Measurements from ENCODE around the gene C1orf210.
A peak's percentile ranks its signal among the peaks of the same experiment; 100 is the strongest.

Gene C1orf210

DNA sequence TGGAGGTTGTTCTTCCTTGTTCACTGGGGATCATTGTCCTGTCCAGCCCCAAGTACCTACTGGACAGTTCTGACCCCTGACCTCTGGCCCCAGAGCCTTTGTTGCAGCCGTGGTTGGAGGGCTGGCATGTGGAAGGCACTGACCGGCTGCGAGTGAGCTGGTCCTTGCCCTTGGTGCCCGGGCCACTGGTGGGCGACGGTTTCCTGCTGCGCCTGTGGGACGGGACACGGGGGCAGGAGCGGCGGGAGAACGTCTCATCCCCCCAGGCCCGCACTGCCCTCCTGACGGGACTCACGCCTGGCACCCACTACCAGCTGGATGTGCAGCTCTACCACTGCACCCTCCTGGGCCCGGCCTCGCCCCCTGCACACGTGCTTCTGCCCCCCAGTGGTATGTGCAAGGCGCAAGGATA is 26.8 kb upstream of the C1orf210 start:
- no peak for DNase-seq

GRCh38 chr1:43311521-43311920 is 26.1 kb upstream of the C1orf210 start:
- no peak for DNase-seq

DNA sequence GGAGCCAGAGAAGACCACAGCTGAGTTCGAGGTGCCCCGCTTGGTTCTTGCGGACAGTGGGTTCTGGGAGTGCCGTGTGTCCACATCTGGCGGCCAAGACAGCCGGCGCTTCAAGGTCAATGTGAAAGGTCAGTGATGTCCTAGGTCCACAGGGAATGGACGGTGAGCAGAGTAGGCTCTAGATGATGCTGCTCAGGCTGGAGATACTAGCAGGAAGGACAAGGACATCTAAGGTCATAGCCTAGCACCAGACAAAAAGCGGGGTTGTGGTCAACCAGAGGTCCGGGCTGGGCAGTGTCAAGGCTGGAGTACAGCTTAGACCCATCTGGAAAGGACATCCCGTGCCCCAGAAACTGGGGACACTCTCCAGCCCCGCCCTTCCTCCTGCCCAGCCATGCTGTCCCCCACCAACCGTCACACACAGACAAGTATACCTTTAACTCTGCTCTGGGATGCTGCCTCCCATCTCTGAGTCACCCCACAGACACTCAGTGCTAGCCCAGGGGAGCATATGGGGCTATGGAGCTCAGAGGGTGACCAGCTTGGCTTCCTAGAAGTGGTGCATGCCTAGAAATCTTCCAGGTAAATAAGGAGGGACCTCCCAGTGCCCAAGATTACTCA is 24.1 kb upstream of the C1orf210 start:
- no peak for DNase-seq

GRCh38 chr1:43308635-43309404 is 23.4 kb upstream of the C1orf210 start:
- DNase-seq = no peak

- no peak for DNase-seq
Observed at GRCh38 chr1:43307458-43308158, 22.2 kb upstream of the C1orf210 start.

DNA sequence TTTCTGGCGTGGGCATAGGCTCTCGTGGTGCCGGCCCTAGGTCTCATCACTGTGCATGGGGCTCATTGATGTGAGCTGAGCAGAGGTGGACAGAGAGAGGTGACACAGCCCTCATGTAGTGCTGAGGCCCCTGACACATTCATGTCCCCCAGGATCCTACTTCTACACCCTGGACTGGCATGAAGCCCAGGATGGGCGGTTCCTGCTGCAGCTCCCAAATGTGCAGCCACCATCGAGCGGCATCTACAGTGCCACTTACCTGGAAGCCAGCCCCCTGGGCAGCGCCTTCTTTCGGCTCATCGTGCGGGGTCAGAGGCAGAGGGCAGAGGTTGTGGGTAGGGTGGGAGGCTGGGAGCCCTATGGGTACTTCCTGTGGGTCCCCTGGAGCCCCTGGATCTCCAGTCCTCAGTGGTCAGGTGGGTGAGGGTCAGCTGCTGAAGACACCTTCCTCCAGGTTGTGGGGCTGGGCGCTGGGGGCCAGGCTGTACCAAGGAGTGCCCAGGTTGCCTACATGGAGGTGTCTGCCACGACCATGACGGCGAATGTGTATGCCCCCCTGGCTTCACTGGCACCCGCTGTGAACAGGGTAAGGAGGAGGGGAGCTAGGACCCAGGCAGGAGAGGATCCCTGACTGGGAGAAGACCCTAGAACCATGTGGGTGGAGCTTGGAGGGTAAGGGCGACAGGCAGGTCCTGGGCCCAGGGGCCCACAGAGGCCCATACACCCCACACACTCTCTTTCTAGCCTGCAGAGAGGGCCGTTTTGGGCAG is 21.5 kb upstream of the C1orf210 start:
- DNase-seq = no peak

DNA sequence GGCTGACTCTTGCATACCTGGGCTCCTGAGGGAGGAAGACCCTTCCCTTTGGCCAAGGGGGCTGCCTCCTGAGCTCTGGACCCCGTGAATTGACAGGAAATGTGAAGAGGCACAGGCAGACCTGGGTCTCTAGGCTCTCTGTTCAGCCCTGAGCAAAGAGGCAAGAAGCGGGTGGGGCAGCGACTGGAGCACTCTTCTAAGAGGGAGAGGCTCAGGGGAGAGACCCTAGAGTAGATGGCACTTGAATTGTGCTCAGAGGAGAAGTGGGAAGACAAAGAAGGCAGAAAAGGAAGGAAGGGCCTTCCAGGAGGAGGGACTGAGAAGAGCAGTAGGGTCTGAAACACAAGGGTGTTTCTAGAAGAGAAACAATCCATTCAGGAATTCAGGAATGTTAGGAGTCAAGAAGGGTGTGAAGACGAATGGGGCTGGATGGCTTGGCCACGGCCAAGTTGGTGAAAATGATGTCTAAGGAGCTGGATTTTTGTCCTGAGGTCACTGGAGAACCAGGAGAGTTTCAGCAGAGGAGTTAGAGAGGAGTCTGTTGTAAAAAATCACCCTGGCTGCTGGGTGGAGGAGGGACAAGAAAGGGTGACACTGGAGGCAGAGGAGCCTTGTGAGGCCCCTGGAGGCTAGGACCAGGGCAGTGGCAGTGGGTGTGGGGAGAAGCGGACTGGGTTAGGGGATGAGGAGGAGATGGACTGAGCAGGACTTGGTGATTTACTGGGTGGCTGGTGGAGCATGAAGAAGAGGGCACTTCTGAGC is 20.7 kb upstream of the C1orf210 start:
- DNase-seq = no peak

DNA sequence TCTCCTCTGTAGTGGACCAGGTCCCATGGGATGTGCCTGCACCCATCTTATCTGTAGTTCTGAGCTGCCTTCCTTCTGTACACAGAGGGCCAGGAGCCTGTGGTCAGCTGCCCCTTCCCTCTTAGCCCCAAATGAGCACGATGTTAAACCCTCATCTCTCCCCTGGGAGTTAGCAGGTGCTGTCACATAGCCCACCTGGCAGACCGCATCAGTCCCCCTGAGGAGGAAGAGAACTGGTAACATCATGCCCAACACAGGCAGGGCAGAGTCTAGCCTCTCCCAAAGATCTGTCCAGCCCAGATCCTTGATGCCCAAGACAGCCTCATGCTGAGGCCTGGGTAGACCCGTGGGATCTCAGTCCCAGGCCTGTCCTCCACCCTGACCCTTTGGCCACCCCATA is 20.1 kb upstream of the C1orf210 start:
- DNase-seq = no peak

GRCh38 chr1:43304771-43305300 is 19.5 kb upstream of the C1orf210 start:
- DNase-seq = no peak

DNA sequence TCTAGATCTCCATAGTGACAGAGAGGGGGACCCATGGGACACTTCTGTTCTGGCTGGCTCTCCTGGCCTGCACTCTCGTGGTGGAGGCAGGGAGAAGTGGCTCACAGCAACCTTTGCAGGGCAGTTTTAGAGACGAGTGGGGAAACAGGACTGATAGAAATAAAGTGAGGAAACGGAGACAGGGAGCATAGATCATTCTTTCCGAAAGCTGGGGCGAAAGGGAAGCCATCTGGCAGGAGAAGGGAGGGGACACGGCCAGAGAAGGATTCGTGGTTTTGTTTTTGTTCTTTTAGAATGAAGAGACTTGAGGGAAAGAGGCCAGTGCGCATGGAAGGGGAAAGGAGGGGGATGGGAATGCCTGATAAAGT is 18.9 kb upstream of the C1orf210 start:
- no peak for DNase-seq

DNA sequence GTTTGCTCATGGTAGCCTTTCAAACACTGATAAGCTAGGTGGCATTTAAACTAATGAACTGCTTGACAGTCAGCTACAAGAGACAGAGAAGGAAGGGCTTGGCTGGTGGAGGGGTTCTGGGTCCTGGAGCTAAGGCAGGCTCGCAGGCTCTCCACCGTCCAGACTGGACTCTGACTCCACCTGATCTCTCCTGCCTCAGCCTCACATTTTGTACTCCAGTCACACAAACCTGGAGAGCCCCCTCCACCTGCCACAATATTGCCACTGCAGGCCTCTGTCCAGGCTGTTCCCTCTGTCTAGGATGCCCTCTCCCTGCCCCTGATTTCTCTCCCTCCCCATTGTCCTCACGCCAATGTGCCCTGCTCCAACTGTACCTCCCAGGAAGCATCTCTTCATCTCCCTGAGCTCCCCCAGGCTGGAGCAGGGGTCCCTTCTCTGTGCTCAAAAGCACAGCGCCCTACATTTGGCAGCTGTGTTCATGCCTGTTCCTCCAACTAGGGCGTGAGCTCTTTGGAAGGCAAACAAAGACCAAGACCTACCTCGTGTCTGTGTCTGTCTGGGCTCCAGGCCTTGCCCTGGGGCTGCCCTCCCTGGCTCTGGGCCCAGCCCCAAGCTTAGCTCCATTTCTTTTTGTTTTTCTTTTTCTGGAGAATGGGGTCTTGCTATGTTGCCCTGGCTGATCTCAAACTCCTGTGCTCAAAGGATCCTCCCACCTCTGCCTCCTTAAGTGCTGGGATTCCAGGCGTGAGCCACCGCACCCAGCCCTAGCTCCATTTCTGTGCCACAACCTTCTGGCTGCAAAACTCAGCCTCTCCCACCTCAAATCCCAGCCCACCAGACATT is 18.3 kb upstream of the C1orf210 start:
- no peak for DNase-seq

GRCh38 chr1:43302721-43303470 is 17.5 kb upstream of the C1orf210 start:
- DNase-seq = peak; percentile 70

GRCh38 chr1:43302201-43302600 is 16.8 kb upstream of the C1orf210 start:
- no peak for DNase-seq

DNA sequence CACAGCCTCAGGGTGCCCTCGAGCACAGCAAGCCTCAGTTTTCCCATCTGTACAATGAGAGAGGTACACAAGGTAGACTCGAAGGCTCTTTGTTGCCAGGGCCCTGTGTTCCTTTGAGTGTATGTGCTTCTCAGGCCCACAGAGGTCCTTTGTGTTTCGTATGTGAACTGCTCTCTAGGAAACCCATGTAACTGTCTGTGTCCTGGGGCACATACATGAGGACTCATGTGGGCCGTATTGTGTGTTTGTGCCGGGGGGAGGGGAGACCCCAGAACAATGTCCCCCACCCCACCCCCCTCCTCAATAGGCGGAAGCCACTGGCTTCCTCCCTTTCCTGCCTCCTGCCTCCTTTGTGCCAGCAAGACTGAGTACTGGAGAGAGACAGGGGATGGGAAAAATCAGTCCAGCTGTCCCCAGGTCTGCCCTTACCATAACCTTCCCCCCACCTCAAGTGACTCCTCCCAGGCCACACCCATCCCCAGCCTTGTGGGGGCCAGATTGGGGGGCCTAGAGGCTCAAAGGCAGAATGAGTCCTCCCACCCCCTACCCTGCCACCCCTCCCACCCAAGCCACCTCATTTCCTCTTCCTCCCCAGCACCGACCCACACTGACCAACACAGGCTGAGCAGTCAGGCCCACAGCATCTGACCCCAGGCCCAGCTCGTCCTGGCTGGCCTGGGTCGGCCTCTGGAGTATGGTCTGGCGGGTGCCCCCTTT is 15.2 kb upstream of the C1orf210 start, which contains the start of gene TIE1:
Gene TIE1 (plus strand): TSS at position 605 of the 717 bp plus-strand sequence. CDS start 90 bp downstream, at position 695.
- DNase-seq = no peak

DNA sequence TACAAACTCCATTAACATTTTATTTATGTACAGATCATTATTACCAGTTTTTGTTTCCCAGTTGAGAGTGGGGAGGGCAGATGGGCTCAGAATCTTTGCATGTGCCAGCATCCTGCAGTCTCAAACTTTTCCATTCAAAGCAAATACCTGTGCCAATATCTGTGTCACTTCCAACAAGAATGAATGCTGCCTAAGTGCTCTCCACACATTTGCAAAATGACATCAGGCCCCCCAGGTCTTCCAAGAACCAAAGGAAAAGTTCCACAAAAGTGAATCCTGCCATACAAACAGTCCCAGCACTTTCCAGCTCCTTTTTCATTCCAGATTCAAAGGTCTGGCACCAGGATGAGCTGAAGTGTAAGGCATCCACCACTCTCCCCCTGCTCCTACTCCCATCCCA is 13.7 kb upstream of the C1orf210 start:
- DNase-seq = no peak

DNA sequence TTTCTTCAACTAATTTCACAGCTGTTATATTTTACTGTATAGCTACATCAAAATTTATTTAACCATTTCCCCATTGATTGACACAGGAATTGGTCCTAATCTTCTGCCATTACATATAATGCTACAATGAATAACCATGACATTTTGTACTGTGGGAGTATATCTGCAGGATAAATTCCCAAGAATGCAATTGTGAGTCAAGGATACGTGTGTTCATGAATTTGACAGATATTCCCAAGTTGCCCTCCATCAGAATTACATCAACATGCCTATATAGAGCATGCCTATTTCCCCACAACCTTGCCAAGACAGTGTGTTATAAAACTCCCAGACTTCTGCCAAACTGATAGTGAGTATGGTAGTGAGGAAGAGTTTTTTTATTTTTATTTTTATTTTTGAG is 12.7 kb upstream of the C1orf210 start:
- DNase-seq = no peak

GRCh38 chr1:43296207-43296606 is 10.8 kb upstream of the C1orf210 start:
- DNase-seq = no peak

GRCh38 chr1:43294761-43295160 is 9.4 kb upstream of the C1orf210 start:
- DNase-seq = no peak

DNA sequence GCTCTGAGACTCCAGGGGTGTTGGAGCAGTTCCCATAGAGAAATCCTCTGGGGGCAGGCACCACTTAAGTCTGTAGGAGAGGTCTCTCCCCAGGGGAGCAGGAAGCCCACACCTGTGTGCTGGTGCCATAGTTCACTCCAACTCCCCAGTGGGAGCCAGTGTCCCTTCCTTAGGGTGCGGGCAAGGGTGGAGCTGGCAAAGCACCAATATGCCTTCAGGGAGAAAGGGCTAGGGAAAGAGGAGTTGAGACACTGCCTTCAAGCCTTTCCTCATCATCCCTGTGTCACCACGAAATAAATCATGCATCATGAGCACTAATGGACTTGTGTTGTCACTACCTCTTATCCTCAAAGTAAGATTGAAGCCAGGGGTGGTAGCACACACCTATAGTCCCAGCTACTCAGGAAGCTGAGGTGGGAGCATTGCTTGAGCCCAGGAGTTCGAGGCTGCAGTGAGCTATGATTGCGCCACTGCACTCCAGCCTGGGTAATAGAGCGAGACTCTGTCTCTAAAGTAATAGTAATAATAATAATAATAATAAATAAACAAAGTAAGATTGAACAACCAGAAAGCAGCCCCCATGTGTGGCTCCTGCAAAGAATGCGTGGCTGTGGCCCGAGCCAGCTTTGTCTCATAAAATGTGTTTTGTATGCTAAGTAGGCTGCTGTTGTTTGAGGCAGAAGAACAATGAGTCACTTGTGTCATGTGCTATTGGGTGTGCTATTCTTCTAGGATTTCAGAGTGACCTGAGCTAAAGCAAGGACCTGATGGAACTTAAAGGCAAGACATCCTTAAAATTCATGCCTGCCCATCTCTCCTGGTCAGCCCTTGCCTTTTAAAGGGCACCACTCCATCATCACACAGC is 8.7 kb upstream of the C1orf210 start:
- DNase-seq = peak; percentile 36

All from kidney glomerular epithelial cell (primary cell).